Measurements from ENCODE around the gene SYT12. TPM values are rescaled to one million over a fixed set of nuclear protein-coding genes. Genes with fewer than 3 reads are reported as not detected.

SYT12 gene
- total and polyA plus RNA-seq, 7 experiments from 2014 or later: not detected

- ATAC-seq: no peak
- ChIA-PET CTCF (interaction anchor here (0.7 kb wide), 1 partner anchor 108 kb away, joined by 3 read pairs; no protein-coding TSS in a partner anchor), POLR2A (no interaction called here)
- Histone ChIP-seq H3K4me3 (ENCODE audit: low read length) (no peak overlapping the region), H3K27me3 (ENCODE audit: control insufficient read depth in 2 of 2, insufficient read depth in 2 of 2, low read length in 2 of 2) (no peaks in the 10 kb centered on the region), H3K27ac (ENCODE audit: low read depth, low read length) (no peak overlapping the region), H3K9me3 (ENCODE audit: control insufficient read depth in 2 of 3, low read length in 3 of 3) (peaks cover 0 to 10% (median 0%) of the 10 kb centered on the region in 3 experiments), H3K36me3 (ENCODE audit: control insufficient read depth in 2 of 3, insufficient read depth in 3 of 3, low read length in 3 of 3) (no peaks in the 10 kb centered on the region), H3K4me1 (ENCODE audit: control insufficient read depth in 2 of 2, insufficient read depth in 2 of 2, low read length in 2 of 2) (no peaks in the 10 kb centered on the region)
- Mint-ChIP-seq H3K4me1 (peaks cover 0 to 4% (median 0%) of the 10 kb centered on the region in 7 donors), H3K27me3 (peaks cover 0 to 13% (median 9%) of the 10 kb centered on the region in 5 donors), H3K27ac (no peak overlapping the region), H3K9me3 (peaks cover 0 to 23% (median 2%) of the 10 kb centered on the region in 11 donors), H3K4me3 (no peak overlapping the region), H3K36me3 (peaks cover 0 to 5% (median 0%) of the 10 kb centered on the region in 5 donors)
- intact Hi-C loops (cut with micrococcal nuclease): loop anchor here in 1 of 2 donors (1.0 kb wide), 1 partner anchor 283 kb away; no protein-coding TSS in a partner anchor
- DNase-seq: no peak
These were observed 46.0 kb upstream of the SYT12 start for GRCh38 chr11:66976925-66977324.

DNA sequence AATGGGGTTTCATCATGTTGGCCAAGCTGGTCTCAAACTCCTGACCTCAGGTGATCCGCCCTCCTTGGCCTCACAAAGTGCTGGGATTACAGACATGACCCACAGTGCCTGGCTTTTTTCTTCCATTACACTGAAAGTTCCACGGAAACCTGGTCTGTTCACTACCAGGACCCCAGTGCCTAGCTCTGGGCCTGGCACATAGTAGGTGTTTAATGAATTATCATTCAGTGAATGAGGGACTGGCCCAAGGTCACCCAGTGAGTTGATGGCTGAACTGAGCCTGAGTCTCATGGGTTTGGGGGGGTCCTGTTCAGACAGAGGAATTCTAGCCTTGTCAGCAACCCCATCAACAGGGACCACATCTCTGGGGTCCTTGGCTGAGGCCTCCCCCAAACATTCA lies 44.7 kb upstream of the SYT12 start:
- H3K4me3 Mint-ChIP-seq: no peak overlapping the region
- no peak overlapping the region for H3K27ac Mint-ChIP-seq
- H3K27me3 Mint-ChIP-seq: peaks cover 4 to 12% (median 9%) of the 10 kb centered on the region in 5 donors
- DNase-seq (no peak), ATAC-seq (no peak)
- ChIA-PET CTCF (no interaction called here), POLR2A (no interaction called here)
- no peak overlapping the region for H3K4me3 ChIP-seq (ENCODE audit: low read length)
- peaks cover 0 to 8% (median 4%) of the 10 kb centered on the region in 7 donors for H3K4me1 Mint-ChIP-seq
- H3K36me3 ChIP-seq (ENCODE audit: control insufficient read depth in 2 of 3, insufficient read depth in 3 of 3, low read length in 3 of 3): no peaks in the 10 kb centered on the region
- intact Hi-C loops (cut with micrococcal nuclease): no loop called here
- H3K9me3 Mint-ChIP-seq: peaks cover 0 to 23% (median 4%) of the 10 kb centered on the region in 11 donors
- H3K4me1 ChIP-seq (ENCODE audit: control insufficient read depth in 2 of 2, insufficient read depth in 2 of 2, low read length in 2 of 2): no peaks in the 10 kb centered on the region
- H3K36me3 Mint-ChIP-seq: peaks cover 0 to 5% (median 0%) of the 10 kb centered on the region in 5 donors
- no peaks in the 10 kb centered on the region for H3K27me3 ChIP-seq (ENCODE audit: control insufficient read depth in 2 of 2, insufficient read depth in 2 of 2, low read length in 2 of 2)
- no peak overlapping the region for H3K27ac ChIP-seq (ENCODE audit: low read depth, low read length)
- H3K9me3 ChIP-seq (ENCODE audit: control insufficient read depth in 2 of 3, low read length in 3 of 3): peaks cover 0 to 10% (median 0%) of the 10 kb centered on the region in 3 experiments

GRCh38 chr11:66978717-66979116 lies 44.2 kb upstream of the SYT12 start:
- no peaks in the 10 kb centered on the region for H3K4me1 ChIP-seq (ENCODE audit: control insufficient read depth in 2 of 2, insufficient read depth in 2 of 2, low read length in 2 of 2)
- ChIA-PET CTCF (interaction anchor here (0.7 kb wide), 1 partner anchor 523 kb away, joined by 3 read pairs; no protein-coding TSS in a partner anchor), POLR2A (no interaction called here)
- H3K4me3 ChIP-seq (ENCODE audit: low read length): no peak overlapping the region
- Mint-ChIP-seq H3K36me3 (peaks cover 0 to 5% (median 0%) of the 10 kb centered on the region in 5 donors), H3K9me3 (peaks cover 0 to 23% (median 4%) of the 10 kb centered on the region in 11 donors), H3K4me3 (no peak overlapping the region), H3K27ac (no peak overlapping the region), H3K4me1 (peaks cover 0 to 8% (median 4%) of the 10 kb centered on the region in 7 donors), H3K27me3 (peaks cover 4 to 12% (median 9%) of the 10 kb centered on the region in 5 donors)
- no peaks in the 10 kb centered on the region for H3K27me3 ChIP-seq (ENCODE audit: control insufficient read depth in 2 of 2, insufficient read depth in 2 of 2, low read length in 2 of 2)
- DNase-seq (no peak), ATAC-seq (no peak)
- no peaks in the 10 kb centered on the region for H3K36me3 ChIP-seq (ENCODE audit: control insufficient read depth in 2 of 3, insufficient read depth in 3 of 3, low read length in 3 of 3)
- no peak overlapping the region for H3K27ac ChIP-seq (ENCODE audit: low read depth, low read length)
- intact Hi-C loops (cut with micrococcal nuclease): no loop called here
- peaks cover 0 to 10% (median 0%) of the 10 kb centered on the region in 3 experiments for H3K9me3 ChIP-seq (ENCODE audit: control insufficient read depth in 2 of 3, low read length in 3 of 3)

DNA sequence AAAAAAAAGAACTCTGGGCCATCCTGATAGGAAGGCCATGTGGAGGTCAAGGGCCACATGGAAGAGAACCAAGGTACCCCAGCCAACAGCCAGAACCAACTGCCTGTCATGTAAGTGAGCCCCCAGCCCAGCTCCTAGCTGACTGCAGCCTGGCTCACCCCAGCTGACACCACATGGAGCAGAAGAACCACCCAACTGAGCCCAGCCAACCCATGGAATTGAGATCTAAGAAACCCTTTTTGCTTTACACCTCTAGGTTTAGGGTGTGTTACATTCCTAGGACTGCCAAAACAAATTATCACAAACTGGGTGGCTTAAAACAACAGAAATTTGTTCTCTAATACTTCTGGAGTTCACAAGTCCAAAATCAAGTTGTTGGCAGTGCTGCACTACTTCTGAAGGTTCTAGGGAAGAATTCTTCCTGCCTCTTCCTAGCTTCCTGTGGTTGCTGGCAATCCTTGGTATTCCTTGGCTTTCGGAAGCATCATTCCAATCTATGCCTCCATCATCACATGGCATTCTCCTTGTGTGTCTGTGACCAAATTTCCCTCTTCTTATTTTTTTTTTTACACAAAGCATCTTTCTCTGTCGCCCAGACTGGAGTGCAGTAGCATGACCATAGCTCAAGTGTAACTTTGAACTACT lies 43.5 kb upstream of the SYT12 start:
- ATAC-seq (no peak), DNase-seq (no peak)
- peaks cover 0 to 10% (median 0%) of the 10 kb centered on the region in 3 experiments for H3K9me3 ChIP-seq (ENCODE audit: control insufficient read depth in 2 of 3, low read length in 3 of 3)
- POLR2A ChIA-PET: interaction anchor here (0.7 kb wide), 1 partner anchor 50 kb away, joined by 6 read pairs; no protein-coding TSS in a partner anchor
- Mint-ChIP-seq H3K4me1 (peaks cover 0 to 8% (median 4%) of the 10 kb centered on the region in 7 donors), H3K27me3 (peaks cover 4 to 12% (median 8%) of the 10 kb centered on the region in 5 donors), H3K9me3 (peaks cover 0 to 23% (median 4%) of the 10 kb centered on the region in 11 donors), H3K36me3 (peaks cover 0 to 5% (median 0%) of the 10 kb centered on the region in 5 donors), H3K27ac (peak overlapping the region in 1 of 9 donors; percentile 38), H3K4me3 (no peak overlapping the region)
- intact Hi-C loops (cut with micrococcal nuclease): no loop called here
- H3K4me1 ChIP-seq (ENCODE audit: control insufficient read depth in 2 of 2, insufficient read depth in 2 of 2, low read length in 2 of 2): no peaks in the 10 kb centered on the region
- no peaks in the 10 kb centered on the region for H3K27me3 ChIP-seq (ENCODE audit: control insufficient read depth in 2 of 2, insufficient read depth in 2 of 2, low read length in 2 of 2)
- CTCF ChIA-PET: interaction anchor here (0.7 kb wide), 1 partner anchor 524 kb away, joined by 3 read pairs; no protein-coding TSS in a partner anchor
- H3K36me3 ChIP-seq (ENCODE audit: control insufficient read depth in 2 of 3, insufficient read depth in 3 of 3, low read length in 3 of 3): no peaks in the 10 kb centered on the region
- no peak overlapping the region for H3K4me3 ChIP-seq (ENCODE audit: low read length)
- H3K27ac ChIP-seq (ENCODE audit: low read depth, low read length): no peak overlapping the region

GRCh38 chr11:66981976-66982578 lies 40.9 kb upstream of the SYT12 start:
- H3K27me3 ChIP-seq (ENCODE audit: control insufficient read depth in 2 of 2, insufficient read depth in 2 of 2, low read length in 2 of 2): no peaks in the 10 kb centered on the region
- H3K36me3 ChIP-seq (ENCODE audit: control insufficient read depth in 2 of 3, insufficient read depth in 3 of 3, low read length in 3 of 3): no peaks in the 10 kb centered on the region
- H3K36me3 Mint-ChIP-seq: peaks cover 0 to 5% (median 0%) of the 10 kb centered on the region in 5 donors
- H3K4me3 Mint-ChIP-seq: no peak overlapping the region
- DNase-seq: peak in 1 of 9 donors; percentile 4
- POLR2A ChIA-PET: no interaction called here
- no peaks in the 10 kb centered on the region for H3K4me1 ChIP-seq (ENCODE audit: control insufficient read depth in 2 of 2, insufficient read depth in 2 of 2, low read length in 2 of 2)
- peaks cover 0 to 23% (median 4%) of the 10 kb centered on the region in 11 donors for H3K9me3 Mint-ChIP-seq
- no peak overlapping the region for H3K27ac Mint-ChIP-seq
- ATAC-seq: no peak
- peaks cover 0 to 8% (median 5%) of the 10 kb centered on the region in 5 donors for H3K27me3 Mint-ChIP-seq
- H3K9me3 ChIP-seq (ENCODE audit: control insufficient read depth in 2 of 3, low read length in 3 of 3): peaks cover 0 to 10% (median 0%) of the 10 kb centered on the region in 3 experiments
- no peak overlapping the region for H3K4me3 ChIP-seq (ENCODE audit: low read length)
- intact Hi-C loops (cut with micrococcal nuclease): no loop called here
- H3K27ac ChIP-seq (ENCODE audit: low read depth, low read length): no peak overlapping the region
- H3K4me1 Mint-ChIP-seq: peaks cover 0 to 8% (median 2%) of the 10 kb centered on the region in 7 donors
- CTCF ChIA-PET: no interaction called here

- ATAC-seq: no peak
- H3K4me3 ChIP-seq (ENCODE audit: low read length): no peak overlapping the region
- ChIA-PET CTCF (no interaction called here), POLR2A (no interaction called here)
- no peaks in the 10 kb centered on the region for H3K27me3 ChIP-seq (ENCODE audit: control insufficient read depth in 2 of 2, insufficient read depth in 2 of 2, low read length in 2 of 2)
- intact Hi-C loops (cut with micrococcal nuclease): no loop called here
- H3K36me3 ChIP-seq (ENCODE audit: control insufficient read depth in 2 of 3, insufficient read depth in 3 of 3, low read length in 3 of 3): no peaks in the 10 kb centered on the region
- Mint-ChIP-seq H3K27ac (no peak overlapping the region), H3K9me3 (peaks cover 0 to 14% (median 4%) of the 10 kb centered on the region in 11 donors), H3K4me1 (peaks cover 0 to 8% (median 3%) of the 10 kb centered on the region in 7 donors), H3K4me3 (no peak overlapping the region), H3K36me3 (peaks cover 0 to 3% (median 0%) of the 10 kb centered on the region in 5 donors), H3K27me3 (peaks cover 0 to 8% (median 7%) of the 10 kb centered on the region in 5 donors)
- H3K27ac ChIP-seq (ENCODE audit: low read depth, low read length): no peak overlapping the region
- peaks cover 0 to 10% (median 0%) of the 10 kb centered on the region in 3 experiments for H3K9me3 ChIP-seq (ENCODE audit: control insufficient read depth in 2 of 3, low read length in 3 of 3)
- H3K4me1 ChIP-seq (ENCODE audit: control insufficient read depth in 2 of 2, insufficient read depth in 2 of 2, low read length in 2 of 2): no peaks in the 10 kb centered on the region
- no peak for DNase-seq
These were observed 39.5 kb upstream of the SYT12 start for GRCh38 chr11:66983275-66983924.

Data from naive thymus-derived CD4-positive, alpha-beta T cell (primary cell).